ENCODE measurements around the gene RAP1GAP. TPM values are rescaled to one million over a fixed set of nuclear protein-coding genes. Genes with fewer than 3 reads are reported as not detected.

The RAP1GAP gene
- total RNA-seq, 1 donor from 2014 or later = 3.4 TPM

Other genes starting within 250 kb of the RAP1GAP start
- 4.2 TPM for gene NBPF3, start 229.2 kb downstream of the RAP1GAP start, total RNA-seq
- gene ALPL, start 159.9 kb downstream of the RAP1GAP start, total RNA-seq = 13.1 TPM
- gene USP48, start 113.8 kb upstream of the RAP1GAP start, total RNA-seq = 40.3 TPM
- 0.20 TPM for gene LDLRAD2, start 142.9 kb upstream of the RAP1GAP start, total RNA-seq